Neural cell (in vitro differentiated cells): ENCODE measurements around the gene CAMKMT. TPM values are rescaled to one million over a fixed set of nuclear protein-coding genes. Genes with fewer than 3 reads are reported as not detected.

Source experiments
- H2AFZ ChIP-seq: fragments of 200-600, 300-800 bp; sonication (generic), shearing (Covaris generic); 2 replicates; pipeline ENCODE4 v1.6.0; 2014; ENCODE audit warnings: low read depth, mild to moderate bottlenecking, antibody characterized with exemption, low read length, moderate library complexity
- H3F3A ChIP-seq: fragments of 200-600 bp; shearing (Covaris generic); 2 replicates; pipeline ENCODE4 v1.6.1; 2016; ENCODE audit warnings: mild to moderate bottlenecking, moderate library complexity, mixed read lengths, antibody characterized with exemption, low read length; ENCODE audit not compliant: insufficient read depth, poor library complexity, severe bottlenecking
- H3K27ac ChIP-seq: fragments of 200-600, 300-800 bp; sonication (generic), shearing (Covaris generic); 2 replicates; pipeline ENCODE4 v1.5.1; 2014; ENCODE audit warnings: mild to moderate bottlenecking, low read length, moderate library complexity
- H3K27me3 ChIP-seq: fragments of 300-800, 200-600 bp; sonication (generic), shearing (Covaris generic); 2 replicates; pipeline ENCODE4 v1.6.0; 2014; ENCODE audit warnings: mild to moderate bottlenecking, low read depth, low read length, moderate library complexity; ENCODE audit not compliant: insufficient read depth
- H3K36me3 ChIP-seq: fragments of 300-800, 200-600 bp; sonication (generic), shearing (Covaris generic); 2 replicates; pipeline ENCODE4 v1.5.1; 2014; ENCODE audit warnings: mild to moderate bottlenecking, antibody characterized with exemption, low read length, moderate library complexity; ENCODE audit not compliant: insufficient read depth
- H3K4me2 ChIP-seq: fragments of 300-800, 200-600 bp; sonication (generic), shearing (Covaris generic); 2 replicates; pipeline ENCODE4 v1.6.0; 2014; ENCODE audit warnings: mild to moderate bottlenecking, low read length
- H3K4me3 ChIP-seq: fragments of 300-800, 200-600 bp; sonication (generic), shearing (Covaris generic); 2 replicates; pipeline ENCODE4 v1.5.1; 2014; ENCODE audit warnings: mild to moderate bottlenecking, low read length, moderate library complexity
- H3K79me2 ChIP-seq: fragments of 200-600 bp; shearing (Covaris generic); replicated peaks from 2 replicates; pipeline ENCODE4 v1.6.0; 2014; ENCODE audit warnings: mild to moderate bottlenecking, low read length, moderate library complexity; ENCODE audit not compliant: insufficient read depth
- H3K9ac ChIP-seq: fragments of 300-800, 200-600 bp; sonication (generic), shearing (Covaris generic); 2 replicates; pipeline ENCODE4 v1.6.1; 2016; ENCODE audit warnings: mild to moderate bottlenecking, low read length, mixed read lengths
- H3K9me2 ChIP-seq: fragments of 200-600 bp; shearing (Covaris generic); 2 replicates; pipeline ENCODE4 v1.6.1; 2016; ENCODE audit warnings: mild to moderate bottlenecking, low read length, mixed read lengths; ENCODE audit not compliant: insufficient read depth
- H3K9me3 ChIP-seq: fragments of 200-600, 300-800 bp; sonication (generic), shearing (Covaris generic); 2 replicates; pipeline ENCODE4 v1.6.1; 2016; ENCODE audit warnings: mild to moderate bottlenecking, mixed run types, low read length, moderate library complexity, mixed read lengths
- H4K20me1 ChIP-seq: fragments of 200-600 bp; shearing (Covaris generic); 2 replicates; pipeline ENCODE4 v1.6.1; 2016; ENCODE audit warnings: mild to moderate bottlenecking, mixed run types; ENCODE audit not compliant: insufficient read depth
- CTCF ChIP-seq: fragments of 450-650 bp; IDR thresholded peaks from 2 replicates; pipeline ENCODE4 v1.5.1; 2014; ENCODE audit warnings: antibody characterized with exemption, mild to moderate bottlenecking, moderate library complexity; ENCODE audit not compliant: poor library complexity, severe bottlenecking
- EP300 ChIP-seq: fragments of 450-650 bp; conservative IDR thresholded peaks from 2 replicates; pipeline ENCODE4 v1.6.1; 2014; ENCODE audit warnings: antibody characterized with exemption, mild to moderate bottlenecking, moderate library complexity; ENCODE audit not compliant: poor library complexity, severe bottlenecking
- EZH2 ChIP-seq: fragments of 200-600, 300-800 bp; shearing (Covaris generic), sonication (generic); IDR thresholded peaks from 2 replicates; pipeline ENCODE4 v1.6.1; 2014; ENCODE audit warnings: antibody characterized with exemption, low read length, borderline replicate concordance, mild to moderate bottlenecking; ENCODE audit not compliant: insufficient read depth, poor library complexity, severe bottlenecking
- MXI1 ChIP-seq: fragments of 450-650 bp; conservative IDR thresholded peaks from 2 replicates; pipeline ENCODE4 v1.6.1; 2014; ENCODE audit warnings: antibody characterized with exemption, mild to moderate bottlenecking; ENCODE audit not compliant: poor library complexity, severe bottlenecking
- POLR2AphosphoS5 ChIP-seq: IDR thresholded peaks from 2 replicates; pipeline ENCODE4 v1.6.1; 2012
- RAD21 ChIP-seq: fragments of 450-650 bp; conservative IDR thresholded peaks from 2 replicates; pipeline ENCODE4 v1.6.1; 2014; ENCODE audit warnings: antibody characterized with exemption, mild to moderate bottlenecking, moderate library complexity
- SMC3 ChIP-seq: fragments of 450-650 bp; conservative IDR thresholded peaks from 2 replicates; pipeline ENCODE4 v1.6.1; 2014; ENCODE audit warnings: antibody characterized with exemption, mild to moderate bottlenecking, moderate library complexity; ENCODE audit not compliant: poor library complexity
- TAF1 ChIP-seq: IDR thresholded peaks from 2 replicates; pipeline ENCODE4 v1.6.1; 2012; ENCODE audit warnings: low read depth
- polyA plus RNA-seq: library from polyadenylated mRNA; depleted of rRNA; stranded (reverse); fragments of >200 nt; gene quantifications from 2 replicates; pipeline ENCODE4 v1.2.3, GENCODE V29; 2014
- TF ChIP-seq, protein P1 (sequence below): IDR thresholded peaks from 2 replicates; pipeline ENCODE4 v1.6.1; 2012; ENCODE audit warnings: borderline replicate concordance

Gene CAMKMT
- polyA plus RNA-seq, 1 donor from 2014 or later = 5.1 TPM

GRCh38 chr2:44804406-44805265 lies 442.9 kb downstream of the CAMKMT start:
- no peaks in the 10 kb centered on the region for H3K9me3 ChIP-seq
- TF ChIP-seq POLR2AphosphoS5 = no peak
- TF ChIP-seq CTCF = no peak
- no peak for TF ChIP-seq EP300
- no peak for TF ChIP-seq TAF1
- no peak overlapping the region for H3K4me3 ChIP-seq
- peaks cover 53% of the 10 kb centered on the region for H3K27me3 ChIP-seq
- no peaks in the 10 kb centered on the region for H3K9me2 ChIP-seq
- H4K20me1 ChIP-seq = no peaks in the 10 kb centered on the region
- no peak overlapping the region for H3K4me2 ChIP-seq
- peaks cover 4% of the 10 kb centered on the region for H3F3A ChIP-seq
- H3K79me2 ChIP-seq = no peaks in the 10 kb centered on the region
- no peak overlapping the region for H3K27ac ChIP-seq
- H3K36me3 ChIP-seq = no peaks in the 10 kb centered on the region
- no peak overlapping the region for H3K9ac ChIP-seq
- no peak overlapping the region for H2AFZ ChIP-seq

DNA sequence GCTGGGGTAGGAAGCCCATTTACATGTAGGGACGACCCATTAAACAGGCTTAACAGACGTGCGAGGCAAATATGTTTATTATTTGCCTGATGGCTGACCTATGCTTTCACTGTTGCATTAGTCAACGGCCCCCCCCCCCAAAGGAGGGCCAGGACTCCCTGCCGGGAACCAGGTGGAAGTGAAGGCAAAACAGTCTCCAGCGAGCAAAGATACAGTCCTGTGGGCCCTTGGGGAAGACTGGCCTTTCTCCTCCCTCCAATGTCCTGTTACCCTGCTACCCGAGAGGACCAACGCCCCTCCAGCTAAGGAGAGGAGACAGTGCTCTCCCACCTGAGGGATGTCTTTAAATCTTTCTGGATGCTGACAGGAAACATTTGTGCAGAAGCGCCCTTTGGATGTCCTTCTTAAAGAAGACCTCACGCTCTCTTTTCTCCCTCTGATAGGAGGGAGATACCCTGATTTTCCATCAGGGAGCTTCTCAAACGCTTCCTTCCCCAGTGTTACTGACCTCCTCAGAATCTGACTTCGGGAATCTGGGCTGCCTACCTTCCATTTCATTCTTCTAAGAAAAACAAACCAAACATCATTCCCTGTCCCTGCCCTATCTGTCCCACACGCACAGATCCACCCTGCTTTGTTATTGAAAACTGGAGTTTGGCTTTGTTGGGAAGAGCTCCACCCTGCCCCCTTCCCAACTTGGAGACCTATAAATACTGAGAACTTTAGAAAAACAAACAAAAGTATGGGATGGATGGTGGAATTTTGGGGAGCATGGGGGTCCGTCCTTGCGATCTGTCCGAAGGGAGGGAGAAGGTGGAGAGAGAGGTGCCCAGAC lies 443.9 kb downstream of the CAMKMT start:
- H3K27ac ChIP-seq = no peak overlapping the region
- H3K36me3 ChIP-seq = no peaks in the 10 kb centered on the region
- H3K27me3 ChIP-seq = peaks cover 43% of the 10 kb centered on the region
- no peaks in the 10 kb centered on the region for H3K79me2 ChIP-seq
- peaks cover 4% of the 10 kb centered on the region for H3F3A ChIP-seq
- H3K9me3 ChIP-seq = no peaks in the 10 kb centered on the region
- H3K9me2 ChIP-seq = no peaks in the 10 kb centered on the region
- no peak overlapping the region for H3K4me3 ChIP-seq
- no peak overlapping the region for H3K9ac ChIP-seq
- H4K20me1 ChIP-seq = no peaks in the 10 kb centered on the region
- H3K4me2 ChIP-seq = no peak overlapping the region
- no peak overlapping the region for H2AFZ ChIP-seq
- TF ChIP-seq EP300 (no peak), RAD21 (no peak), TAF1 (no peak), POLR2AphosphoS5 (no peak), MXI1 (no peak), CTCF (no peak), SMC3 (no peak), EZH2 (no peak)
- TF ChIP-seq, protein P1, sequence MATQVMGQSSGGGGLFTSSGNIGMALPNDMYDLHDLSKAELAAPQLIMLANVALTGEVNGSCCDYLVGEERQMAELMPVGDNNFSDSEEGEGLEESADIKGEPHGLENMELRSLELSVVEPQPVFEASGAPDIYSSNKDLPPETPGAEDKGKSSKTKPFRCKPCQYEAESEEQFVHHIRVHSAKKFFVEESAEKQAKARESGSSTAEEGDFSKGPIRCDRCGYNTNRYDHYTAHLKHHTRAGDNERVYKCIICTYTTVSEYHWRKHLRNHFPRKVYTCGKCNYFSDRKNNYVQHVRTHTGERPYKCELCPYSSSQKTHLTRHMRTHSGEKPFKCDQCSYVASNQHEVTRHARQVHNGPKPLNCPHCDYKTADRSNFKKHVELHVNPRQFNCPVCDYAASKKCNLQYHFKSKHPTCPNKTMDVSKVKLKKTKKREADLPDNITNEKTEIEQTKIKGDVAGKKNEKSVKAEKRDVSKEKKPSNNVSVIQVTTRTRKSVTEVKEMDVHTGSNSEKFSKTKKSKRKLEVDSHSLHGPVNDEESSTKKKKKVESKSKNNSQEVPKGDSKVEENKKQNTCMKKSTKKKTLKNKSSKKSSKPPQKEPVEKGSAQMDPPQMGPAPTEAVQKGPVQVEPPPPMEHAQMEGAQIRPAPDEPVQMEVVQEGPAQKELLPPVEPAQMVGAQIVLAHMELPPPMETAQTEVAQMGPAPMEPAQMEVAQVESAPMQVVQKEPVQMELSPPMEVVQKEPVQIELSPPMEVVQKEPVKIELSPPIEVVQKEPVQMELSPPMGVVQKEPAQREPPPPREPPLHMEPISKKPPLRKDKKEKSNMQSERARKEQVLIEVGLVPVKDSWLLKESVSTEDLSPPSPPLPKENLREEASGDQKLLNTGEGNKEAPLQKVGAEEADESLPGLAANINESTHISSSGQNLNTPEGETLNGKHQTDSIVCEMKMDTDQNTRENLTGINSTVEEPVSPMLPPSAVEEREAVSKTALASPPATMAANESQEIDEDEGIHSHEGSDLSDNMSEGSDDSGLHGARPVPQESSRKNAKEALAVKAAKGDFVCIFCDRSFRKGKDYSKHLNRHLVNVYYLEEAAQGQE = no peak
